NCI-H2196 treated with DMSO at 0.1 percent for 48 hours (cell line): ENCODE results near the gene HOXD13.

Experiments used
- DNase-seq: peaks from one replicate; lab custom pipeline; 2025; ENCODE audit not compliant: unreplicated experiment; lab: John Stamatoyannopoulos, UW

HOXD13 gene

GRCh38 chr2:176118601-176119339 lies 26.2 kb downstream of the HOXD13 start:
- no peak for DNase-seq

GRCh38 chr2:176120364-176121189 lies 28.1 kb downstream of the HOXD13 start:
- no peak for DNase-seq

GRCh38 chr2:176121190-176122051 lies 28.9 kb downstream of the HOXD13 start:
- DNase-seq, result no peak

- DNase-seq, result no peak
Measured at GRCh38 chr2:176122052-176122682, 29.6 kb downstream of the HOXD13 start.

GRCh38 chr2:176122683-176123410 lies 30.3 kb downstream of the HOXD13 start, which contains the start of gene HOXD9:
Gene HOXD9 (plus strand): TSS chr2:176122719. CDS start chr2:176122769, 50 bp downstream.
- no peak for DNase-seq

GRCh38 chr2:176123411-176124109 lies 31.0 kb downstream of the HOXD13 start:
- no peak for DNase-seq

- DNase-seq, result no peak
Measured at GRCh38 chr2:176124110-176124946, 31.8 kb downstream of the HOXD13 start.

GRCh38 chr2:176124947-176125771 lies 32.6 kb downstream of the HOXD13 start:
- DNase-seq, result no peak

GRCh38 chr2:176125772-176126054 lies 33.2 kb downstream of the HOXD13 start:
- DNase-seq, result no peak

GRCh38 chr2:176126929-176127773 lies 34.6 kb downstream of the HOXD13 start:
- DNase-seq, result peak; percentile 35

- no peak for DNase-seq
Measured at GRCh38 chr2:176127774-176128072, 35.2 kb downstream of the HOXD13 start.

- DNase-seq, result no peak
Measured at GRCh38 chr2:176128172-176128981, 35.9 kb downstream of the HOXD13 start.

GRCh38 chr2:176128982-176129796 lies 36.7 kb downstream of the HOXD13 start, which contains the start of gene HOXD8:
Gene HOXD8 (plus strand): TSS chr2:176129705. CDS start chr2:176130367, 662 bp downstream.
- no peak for DNase-seq

GRCh38 chr2:176129813-176130146 lies 37.3 kb downstream of the HOXD13 start:
- no peak for DNase-seq

GRCh38 chr2:176130147-176130956 lies 37.8 kb downstream of the HOXD13 start:
- DNase-seq, result no peak
